Measurements from ENCODE around the gene SERGEF.

SERGEF gene

DNA sequence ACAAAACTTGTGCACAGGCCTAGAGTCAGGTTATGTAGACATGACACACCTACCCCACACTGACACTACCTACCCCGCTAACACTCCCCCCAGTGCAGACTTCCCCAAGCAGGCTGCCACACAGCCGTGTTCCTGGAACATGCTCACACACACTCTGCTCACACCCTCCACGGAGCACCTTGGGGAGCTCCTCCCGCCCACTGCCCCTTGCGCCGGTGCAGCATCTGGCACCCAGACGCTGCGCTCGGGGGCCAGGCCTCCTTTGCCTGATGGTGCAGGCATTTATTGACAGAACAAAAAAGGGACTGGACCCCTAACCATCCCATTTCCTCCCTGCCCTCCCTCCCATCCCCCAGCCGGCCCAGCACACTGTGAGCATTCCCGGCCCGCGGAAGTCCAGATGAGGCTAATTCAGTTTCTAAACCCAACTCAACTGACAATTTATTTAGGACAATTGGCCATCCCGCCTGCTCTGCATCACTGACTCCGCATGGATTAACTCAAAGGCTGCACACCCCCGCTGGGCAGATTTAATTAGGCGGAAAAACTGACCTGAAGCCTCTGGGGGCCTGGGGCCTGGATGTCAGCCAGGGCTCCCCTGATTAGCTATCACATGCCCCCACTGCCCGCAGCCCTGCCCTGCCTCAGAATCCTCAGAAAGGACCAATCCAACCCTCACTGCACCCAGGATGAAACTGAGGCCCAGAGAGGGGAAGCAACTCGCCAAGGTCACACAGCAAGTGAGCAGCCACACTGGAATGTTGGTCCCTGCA lies 248.2 kb downstream of the SERGEF start:
- H3K4me3 ChIP-seq (ENCODE audit: low read depth, low read length): no peak overlapping the region
- TF ChIP-seq, protein P1, sequence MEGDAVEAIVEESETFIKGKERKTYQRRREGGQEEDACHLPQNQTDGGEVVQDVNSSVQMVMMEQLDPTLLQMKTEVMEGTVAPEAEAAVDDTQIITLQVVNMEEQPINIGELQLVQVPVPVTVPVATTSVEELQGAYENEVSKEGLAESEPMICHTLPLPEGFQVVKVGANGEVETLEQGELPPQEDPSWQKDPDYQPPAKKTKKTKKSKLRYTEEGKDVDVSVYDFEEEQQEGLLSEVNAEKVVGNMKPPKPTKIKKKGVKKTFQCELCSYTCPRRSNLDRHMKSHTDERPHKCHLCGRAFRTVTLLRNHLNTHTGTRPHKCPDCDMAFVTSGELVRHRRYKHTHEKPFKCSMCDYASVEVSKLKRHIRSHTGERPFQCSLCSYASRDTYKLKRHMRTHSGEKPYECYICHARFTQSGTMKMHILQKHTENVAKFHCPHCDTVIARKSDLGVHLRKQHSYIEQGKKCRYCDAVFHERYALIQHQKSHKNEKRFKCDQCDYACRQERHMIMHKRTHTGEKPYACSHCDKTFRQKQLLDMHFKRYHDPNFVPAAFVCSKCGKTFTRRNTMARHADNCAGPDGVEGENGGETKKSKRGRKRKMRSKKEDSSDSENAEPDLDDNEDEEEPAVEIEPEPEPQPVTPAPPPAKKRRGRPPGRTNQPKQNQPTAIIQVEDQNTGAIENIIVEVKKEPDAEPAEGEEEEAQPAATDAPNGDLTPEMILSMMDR (IDR thresholded peaks at IDR 0.05; ENCODE audit: low read depth, low read length, missing control alignments): no peak
- no peak for DNase-seq (ENCODE audit: low read depth)

DNA sequence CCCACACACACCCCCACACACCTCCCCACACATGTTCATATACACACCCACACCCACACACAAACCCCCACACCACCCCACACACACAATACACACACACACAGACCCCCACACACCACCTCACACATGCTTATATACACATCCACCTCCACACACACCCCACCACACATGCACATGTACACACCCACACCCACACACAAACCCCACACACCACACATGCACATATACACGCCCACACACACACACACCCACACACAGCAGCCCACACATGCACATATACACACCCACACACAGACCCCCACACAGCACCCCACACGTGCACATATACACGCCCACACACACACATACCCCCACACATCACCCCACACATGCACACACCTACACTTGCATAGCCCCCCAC lies 249.1 kb downstream of the SERGEF start:
- no peak for DNase-seq (ENCODE audit: low read depth)
- no peak overlapping the region for H3K4me3 ChIP-seq (ENCODE audit: low read depth, low read length)
- TF ChIP-seq, protein P1 (IDR thresholded peaks at IDR 0.05; ENCODE audit: low read depth, low read length, missing control alignments): no peak

DNA sequence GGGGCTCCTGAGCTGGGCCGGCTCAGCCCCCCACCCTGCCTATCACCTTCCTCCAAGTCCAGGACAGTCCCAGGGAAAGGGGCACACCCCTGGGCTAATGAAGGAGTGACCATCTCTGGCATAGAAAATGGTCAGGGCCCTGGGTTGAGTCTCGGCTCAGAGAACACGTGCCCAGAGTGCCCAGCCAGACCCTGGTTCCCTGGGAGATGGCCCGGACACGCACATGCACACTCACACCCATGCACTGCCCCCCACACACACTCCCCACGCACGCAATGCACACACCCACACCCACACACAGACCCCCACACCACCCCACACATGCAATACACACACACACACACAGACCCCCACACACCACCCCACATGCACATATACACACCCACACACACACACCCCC lies 249.6 kb downstream of the SERGEF start:
- TF ChIP-seq, protein P1 (IDR thresholded peaks at IDR 0.05; ENCODE audit: low read depth, low read length, missing control alignments): no peak
- DNase-seq (ENCODE audit: low read depth): no peak
- H3K4me3 ChIP-seq (ENCODE audit: low read depth, low read length): no peak overlapping the region

DNA sequence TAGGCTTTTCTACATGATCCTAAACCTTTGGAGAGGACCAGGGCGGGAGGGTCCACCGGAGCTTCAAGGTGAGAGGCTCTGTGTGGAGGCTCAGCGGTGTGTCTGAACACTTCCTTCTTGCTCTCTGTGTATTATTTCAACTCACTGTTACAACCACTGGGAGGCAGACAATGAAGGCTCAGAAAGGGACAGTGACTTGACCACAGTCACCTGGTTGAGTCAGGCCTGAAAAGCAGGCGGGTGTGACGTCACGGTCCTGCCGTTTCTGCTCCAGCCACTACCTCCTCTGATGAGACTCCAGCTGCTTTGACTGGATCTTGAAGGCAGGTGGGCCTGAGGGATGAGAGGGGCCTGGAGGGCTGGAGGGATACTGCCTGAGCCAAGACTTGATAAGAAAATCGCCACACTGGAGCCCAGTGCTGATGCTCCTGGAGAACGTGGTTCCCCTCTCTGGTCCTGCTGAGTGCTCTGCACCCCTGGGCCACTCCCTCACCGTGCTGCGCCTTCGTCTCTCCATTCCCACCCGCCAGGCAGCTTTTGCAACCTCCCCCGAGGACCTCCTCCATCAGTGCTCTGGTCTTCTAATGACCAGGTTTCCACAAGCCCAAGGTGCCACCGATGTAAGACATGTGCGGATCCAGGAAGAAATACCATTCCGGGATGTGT lies 250.4 kb downstream of the SERGEF start:
- TF ChIP-seq, protein P1 (IDR thresholded peaks at IDR 0.05; ENCODE audit: low read depth, low read length, missing control alignments): peak; percentile 25
- no peak overlapping the region for H3K4me3 ChIP-seq (ENCODE audit: low read depth, low read length)
- no peak for DNase-seq (ENCODE audit: low read depth)

DNA sequence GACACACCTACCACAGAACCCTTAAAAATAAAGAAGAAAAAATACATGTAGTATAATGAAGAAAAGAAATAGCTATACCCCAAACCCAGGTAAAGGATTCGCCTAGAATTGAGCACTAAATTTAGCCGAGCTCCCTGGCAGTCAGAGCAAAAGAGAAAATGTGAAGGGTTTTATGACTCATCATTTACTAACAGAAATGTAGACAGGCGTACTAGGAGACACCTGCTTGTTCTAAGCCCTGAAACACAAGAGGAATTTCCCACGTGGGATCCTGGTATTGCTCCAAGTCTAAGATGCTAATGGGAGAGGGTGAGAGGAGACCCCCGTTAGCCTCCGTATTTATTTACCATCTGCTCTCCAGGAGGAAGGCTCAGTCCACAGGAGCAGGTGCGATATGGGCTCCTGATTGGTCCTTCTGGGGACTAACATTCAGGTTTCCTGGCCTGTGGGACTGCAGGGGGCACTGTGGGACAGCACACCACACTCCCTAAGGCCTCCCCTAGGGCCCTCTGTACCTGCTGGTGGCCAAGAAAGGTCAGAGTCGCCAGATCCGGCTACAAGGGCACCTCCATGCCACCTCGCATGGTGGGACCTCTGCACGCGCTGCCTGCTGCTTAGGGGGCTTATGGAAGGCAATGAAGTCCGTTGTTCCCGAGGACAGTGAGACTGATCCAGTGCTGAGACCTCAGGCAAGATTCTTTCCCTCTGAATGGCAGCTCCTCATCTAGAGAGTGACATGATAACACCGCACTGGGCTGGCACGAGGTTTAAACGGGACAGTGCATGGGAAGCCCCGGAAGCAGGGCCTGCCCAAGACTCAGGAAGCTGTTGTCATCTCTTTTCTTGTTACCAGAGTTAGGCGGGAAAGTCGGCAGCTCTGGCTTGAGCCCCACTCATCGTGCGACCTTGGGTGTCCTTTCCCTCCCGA lies 252.5 kb downstream of the SERGEF start:
- TF ChIP-seq, protein P1 (IDR thresholded peaks at IDR 0.05; ENCODE audit: low read depth, low read length, missing control alignments): peak; percentile 76
- peak; percentile 29 for DNase-seq (ENCODE audit: low read depth)
- H3K4me3 ChIP-seq (ENCODE audit: low read depth, low read length): no peak overlapping the region

DNA sequence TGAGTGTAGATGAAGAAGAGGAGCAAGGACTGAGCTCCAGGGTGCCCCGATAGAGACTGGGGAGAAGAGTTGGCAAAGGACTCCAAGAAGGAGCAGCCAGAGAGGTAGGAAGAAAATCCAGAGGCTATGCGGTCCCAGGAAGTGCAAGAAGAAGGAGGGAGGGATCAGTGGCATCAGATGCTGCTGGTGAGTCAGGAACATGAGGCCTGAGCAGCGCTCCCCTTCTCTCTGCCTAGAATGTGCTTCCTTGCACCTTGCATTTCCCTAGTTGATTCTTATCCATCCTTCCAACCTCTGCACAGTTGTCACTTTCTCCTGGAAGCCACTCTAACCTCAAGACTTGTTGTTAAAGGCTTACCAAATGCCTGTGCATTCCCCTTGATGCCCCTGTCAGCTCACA lies 257.0 kb downstream of the SERGEF start:
- TF ChIP-seq, protein P1 (IDR thresholded peaks at IDR 0.05; ENCODE audit: low read depth, low read length, missing control alignments): no peak
- H3K4me3 ChIP-seq (ENCODE audit: low read depth, low read length): no peak overlapping the region
- no peak for DNase-seq (ENCODE audit: low read depth)

Measured in GM12864 (cell line).